RWPE1 (cell line): ENCODE measurements around the gene ZNF804B.

Source experiments
- CTCF ChIA-PET: fragments of 350-600 bp; sonication (Branson Sonifier 250); formaldehyde crosslinking; extraction: SDS; loops from one replicate; lab custom pipeline; 2021; lab: Yijun Ruan, JAX
- POLR2A ChIA-PET: fragments of 400-600 bp; formaldehyde crosslinking; extraction: SDS; loops from one replicate; lab custom pipeline; 2020; ENCODE audit warnings: antibody characterized with exemption; ENCODE audit not compliant: low non-redundant PET; lab: Yijun Ruan, JAX
- DNase-seq: peaks from one replicate; pipeline ENCODE4 v3.0.0; 2012; ENCODE audit warnings: low spot score
- H3K27ac ChIP-seq: fragments of 450-650 bp; 2 replicates; pipeline ENCODE4 v1.5.1; 2017
- TF ChIP-seq, protein P1 (sequence below): fragments of 450-650 bp; conservative IDR thresholded peaks from 2 replicates; pipeline ENCODE4 v1.5.1; 2017; ENCODE audit warnings: low read depth, mild to moderate bottlenecking

The ZNF804B gene

DNA sequence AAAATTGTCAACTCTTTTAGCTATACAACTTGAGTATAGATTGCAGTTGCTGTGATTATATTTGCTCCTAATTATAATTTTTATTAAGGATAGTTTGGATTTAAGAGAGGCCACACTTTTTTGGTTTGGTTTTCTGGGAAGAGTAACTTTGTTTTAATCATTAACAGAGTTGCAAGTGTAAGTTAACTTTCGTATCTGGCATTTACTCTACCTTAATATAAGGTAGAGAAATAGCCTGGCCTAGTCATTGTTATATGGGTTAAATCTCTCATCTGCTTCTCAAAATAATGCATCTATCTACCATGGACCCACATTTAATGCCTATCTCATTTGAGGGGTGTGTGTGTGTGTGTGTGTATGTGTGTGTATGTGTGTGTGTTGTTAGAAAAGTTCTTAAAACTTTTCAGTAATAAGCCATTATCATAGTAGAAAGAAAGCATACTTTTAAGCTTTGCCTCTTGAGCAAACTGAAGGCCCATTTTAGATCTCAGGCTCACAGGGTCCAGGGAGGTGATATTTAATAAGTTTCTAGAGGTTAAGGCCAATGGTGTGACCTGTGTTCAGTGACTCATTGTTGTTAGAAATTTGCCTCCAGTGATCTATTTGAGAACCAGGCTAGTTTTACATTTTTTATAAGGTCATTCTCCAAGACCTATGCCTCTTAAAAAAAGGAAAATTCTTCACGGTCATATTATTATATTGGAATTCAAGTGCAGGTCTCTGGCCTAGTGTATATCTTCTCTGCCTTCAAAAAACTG, 47.0 kb downstream of the ZNF804B start:
- H3K27ac ChIP-seq = no peak overlapping the region
- ChIA-PET CTCF (no interaction called here), POLR2A (no interaction called here)
- no peak for DNase-seq
- TF ChIP-seq, protein P1, sequence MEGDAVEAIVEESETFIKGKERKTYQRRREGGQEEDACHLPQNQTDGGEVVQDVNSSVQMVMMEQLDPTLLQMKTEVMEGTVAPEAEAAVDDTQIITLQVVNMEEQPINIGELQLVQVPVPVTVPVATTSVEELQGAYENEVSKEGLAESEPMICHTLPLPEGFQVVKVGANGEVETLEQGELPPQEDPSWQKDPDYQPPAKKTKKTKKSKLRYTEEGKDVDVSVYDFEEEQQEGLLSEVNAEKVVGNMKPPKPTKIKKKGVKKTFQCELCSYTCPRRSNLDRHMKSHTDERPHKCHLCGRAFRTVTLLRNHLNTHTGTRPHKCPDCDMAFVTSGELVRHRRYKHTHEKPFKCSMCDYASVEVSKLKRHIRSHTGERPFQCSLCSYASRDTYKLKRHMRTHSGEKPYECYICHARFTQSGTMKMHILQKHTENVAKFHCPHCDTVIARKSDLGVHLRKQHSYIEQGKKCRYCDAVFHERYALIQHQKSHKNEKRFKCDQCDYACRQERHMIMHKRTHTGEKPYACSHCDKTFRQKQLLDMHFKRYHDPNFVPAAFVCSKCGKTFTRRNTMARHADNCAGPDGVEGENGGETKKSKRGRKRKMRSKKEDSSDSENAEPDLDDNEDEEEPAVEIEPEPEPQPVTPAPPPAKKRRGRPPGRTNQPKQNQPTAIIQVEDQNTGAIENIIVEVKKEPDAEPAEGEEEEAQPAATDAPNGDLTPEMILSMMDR = no peak

DNA sequence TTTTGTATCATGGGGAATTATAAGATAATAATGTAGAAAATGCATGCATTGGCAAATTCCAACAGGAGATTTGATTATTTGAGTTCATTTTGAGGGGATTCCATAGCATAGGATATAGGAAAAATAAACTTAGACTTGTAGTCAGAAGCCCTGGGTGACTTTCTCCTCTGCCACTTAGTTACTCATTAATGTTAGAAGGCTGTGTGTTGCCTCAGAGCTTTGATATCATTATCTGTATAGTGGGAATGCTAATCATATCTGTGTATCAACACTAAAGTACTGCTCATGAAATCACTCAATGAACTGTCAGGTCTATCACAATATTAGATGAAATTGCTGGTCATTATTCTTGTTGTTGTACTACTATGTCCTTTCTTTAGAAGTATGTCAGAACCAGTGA, 59.1 kb downstream of the ZNF804B start:
- ChIA-PET POLR2A (no interaction called here), CTCF (interaction anchor here (0.6 kb wide), 1 partner anchor 114 kb away, joined by 3 read pairs; no protein-coding TSS in a partner anchor)
- no peak overlapping the region for H3K27ac ChIP-seq
- no peak for DNase-seq
- TF ChIP-seq, protein P1 = no peak

DNA sequence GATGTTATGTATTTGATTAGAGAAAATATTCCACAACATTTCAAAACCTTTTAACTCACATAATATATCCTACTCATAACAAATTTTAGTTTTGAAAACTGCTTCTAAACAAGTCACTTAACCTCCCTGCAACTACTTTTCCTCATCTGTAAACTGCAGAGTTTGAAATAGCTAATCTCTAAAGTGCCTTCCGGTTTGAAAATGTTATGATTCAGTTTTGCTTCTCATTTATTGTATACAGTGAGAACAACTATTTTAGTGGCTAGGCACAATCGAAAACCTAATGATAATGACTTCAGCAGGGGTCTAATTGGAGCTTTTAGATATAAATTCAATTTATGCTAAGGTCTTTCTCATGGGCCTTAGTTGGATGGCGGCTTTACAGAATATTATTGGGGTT, 66.7 kb downstream of the ZNF804B start:
- ChIA-PET CTCF (no interaction called here), POLR2A (no interaction called here)
- DNase-seq = no peak
- H3K27ac ChIP-seq = no peak overlapping the region
- TF ChIP-seq, protein P1 = no peak

DNA sequence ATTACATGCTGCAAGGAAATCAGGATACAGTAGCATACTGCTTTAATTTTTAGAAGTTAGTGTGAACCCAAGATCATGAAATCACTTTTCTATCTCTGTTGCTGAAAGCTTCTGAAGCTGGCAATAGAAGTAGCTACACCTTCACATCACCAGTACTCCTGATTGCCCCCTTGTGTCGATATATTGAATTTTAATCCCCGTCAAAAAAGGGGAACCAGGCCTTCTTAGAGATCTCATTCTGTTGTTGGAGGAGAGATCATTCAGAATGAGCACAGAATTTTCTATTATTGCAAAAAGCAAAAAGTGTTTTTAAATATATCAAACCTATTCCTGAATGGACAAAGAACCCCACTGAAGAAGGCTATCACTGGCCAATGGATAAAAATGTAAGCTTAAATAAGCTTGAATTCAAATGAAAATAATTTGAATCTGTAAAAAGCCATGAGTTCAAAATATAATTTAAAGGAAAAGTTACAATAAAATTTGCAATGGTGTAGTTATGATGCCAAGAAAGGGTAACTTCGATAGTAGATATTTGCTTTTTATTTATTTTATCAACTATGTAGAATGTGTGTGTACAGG, 75.7 kb downstream of the ZNF804B start:
- TF ChIP-seq, protein P1 = peak; percentile 35
- POLR2A ChIA-PET = no interaction called here
- H3K27ac ChIP-seq = no peak overlapping the region
- peak; percentile 7 for DNase-seq
- CTCF ChIA-PET = no interaction called here

GRCh38 chr7:88842201-88842600, 82.7 kb downstream of the ZNF804B start:
- DNase-seq = no peak
- POLR2A ChIA-PET = no interaction called here
- CTCF ChIA-PET = interaction anchor here (0.6 kb wide), 1 partner anchor 412 kb away, joined by 3 read pairs; no protein-coding TSS in a partner anchor
- TF ChIP-seq, protein P1 = no peak
- no peak overlapping the region for H3K27ac ChIP-seq

GRCh38 chr7:88845091-88845490, 85.6 kb downstream of the ZNF804B start:
- CTCF ChIA-PET = no interaction called here
- POLR2A ChIA-PET = no interaction called here
- TF ChIP-seq, protein P1 = no peak
- no peak for DNase-seq
- H3K27ac ChIP-seq = no peak overlapping the region
